ENCODE measurements around the gene TMPRSS3. TPM values are rescaled to one million over a fixed set of nuclear protein-coding genes. Genes with fewer than 3 reads are reported as not detected.

Gene TMPRSS3
- total and polyA plus RNA-seq, 9 of the 15 experiments (the other 6 are each of a cell fraction or from before 2014, with no cell fraction given) = 0.07 TPM; not detected in 8

DNA sequence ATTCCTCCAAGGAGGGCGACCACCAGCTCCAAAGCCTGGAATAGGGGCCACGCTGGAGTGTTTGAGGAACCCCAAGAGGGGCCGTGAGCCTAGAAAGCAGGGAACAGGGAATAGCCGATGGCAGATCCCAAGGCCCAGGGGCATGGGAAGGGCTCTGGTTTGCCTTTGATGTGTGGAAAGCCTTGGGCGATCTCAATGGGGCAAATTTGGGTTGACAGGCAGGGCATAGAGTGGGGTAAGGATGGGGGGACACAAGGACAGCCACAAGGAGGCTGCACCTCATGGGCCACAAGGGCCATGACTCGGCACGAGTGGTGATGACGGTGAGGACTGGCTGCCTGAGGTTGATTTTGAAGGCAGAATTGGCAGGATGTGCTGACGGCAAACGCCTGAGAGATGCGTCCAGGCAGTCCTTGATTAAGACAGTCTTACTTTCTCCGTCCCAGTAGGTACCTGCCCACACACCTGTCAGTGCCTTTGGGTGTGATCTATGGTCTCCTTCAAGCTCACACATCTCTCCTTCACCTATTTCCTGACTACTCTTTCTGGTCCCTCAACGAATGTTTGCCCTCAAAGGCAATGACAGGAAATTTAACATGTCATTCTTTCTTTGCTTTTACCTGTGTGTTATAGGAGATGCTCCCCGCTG lies 2.0 kb upstream of the TMPRSS3 start:
- peak in 1 of 4 experiments; percentile 37 for DNase-seq (ENCODE audit: extremely low read depth in 1 of 4, low spot score in 3 of 4)
- H3K4me1 ChIP-seq (replicated peaks in 1 of 2; ENCODE audit: control insufficient read depth in 2 of 2, insufficient read depth in 2 of 2, low read length in 2 of 2) = peaks cover 9 to 28% of the 10 kb centered on the region in 2 experiments; a peak in 4 of 5 replicates
- TF ChIP-seq, protein P1, sequence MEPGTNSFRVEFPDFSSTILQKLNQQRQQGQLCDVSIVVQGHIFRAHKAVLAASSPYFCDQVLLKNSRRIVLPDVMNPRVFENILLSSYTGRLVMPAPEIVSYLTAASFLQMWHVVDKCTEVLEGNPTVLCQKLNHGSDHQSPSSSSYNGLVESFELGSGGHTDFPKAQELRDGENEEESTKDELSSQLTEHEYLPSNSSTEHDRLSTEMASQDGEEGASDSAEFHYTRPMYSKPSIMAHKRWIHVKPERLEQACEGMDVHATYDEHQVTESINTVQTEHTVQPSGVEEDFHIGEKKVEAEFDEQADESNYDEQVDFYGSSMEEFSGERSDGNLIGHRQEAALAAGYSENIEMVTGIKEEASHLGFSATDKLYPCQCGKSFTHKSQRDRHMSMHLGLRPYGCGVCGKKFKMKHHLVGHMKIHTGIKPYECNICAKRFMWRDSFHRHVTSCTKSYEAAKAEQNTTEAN (CRISPR knock-in tag; IDR thresholded peaks at IDR 0.05) = no peak
- TF ChIP-seq FUS (optimal IDR thresholded peaks at IDR 0.05; ENCODE audit: low read depth, low read length) = no peak
- TF ChIP-seq RBM39 (optimal IDR thresholded peaks at IDR 0.05; ENCODE audit: low read depth, low read length) = no peak
- no peak for TF ChIP-seq BRF1 (IDR thresholded peaks at IDR 0.05; ENCODE audit: borderline replicate concordance, extremely low read depth, insufficient read length)
- TF ChIP-seq JUN (IDR thresholded peaks at IDR 0.05; ENCODE audit: borderline replicate concordance, low read depth, low read length) = no peak
- no peak for TF ChIP-seq JUN (CRISPR knock-in tag; IDR thresholded peaks at IDR 0.05; ENCODE audit: borderline replicate concordance)
- TF ChIP-seq TFE3 (CRISPR knock-in tag; IDR thresholded peaks at IDR 0.05) = no peak
- TF ChIP-seq, protein P2, sequence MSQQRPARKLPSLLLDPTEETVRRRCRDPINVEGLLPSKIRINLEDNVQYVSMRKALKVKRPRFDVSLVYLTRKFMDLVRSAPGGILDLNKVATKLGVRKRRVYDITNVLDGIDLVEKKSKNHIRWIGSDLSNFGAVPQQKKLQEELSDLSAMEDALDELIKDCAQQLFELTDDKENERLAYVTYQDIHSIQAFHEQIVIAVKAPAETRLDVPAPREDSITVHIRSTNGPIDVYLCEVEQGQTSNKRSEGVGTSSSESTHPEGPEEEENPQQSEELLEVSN (IDR thresholded peaks at IDR 0.05; ENCODE audit: borderline replicate concordance in 1 of 2, extremely low read depth in 1 of 2, insufficient read depth in 1 of 2, insufficient read length in 1 of 2, low read depth in 1 of 2, low read length in 1 of 2, poor library complexity in 1 of 2, severe bottlenecking in 1 of 2) = peak in 1 of 2 experiments; percentile 21
- no peak for TF ChIP-seq HES1 (IDR thresholded peaks at IDR 0.05; ENCODE audit: low read depth)
- TF ChIP-seq ZNF76 (CRISPR knock-in tag; IDR thresholded peaks at IDR 0.05; ENCODE audit: borderline replicate concordance) = no peak
- no peak for TF ChIP-seq ZNF830 (CRISPR knock-in tag; IDR thresholded peaks at IDR 0.05)
- TF ChIP-seq C11orf30 (IDR thresholded peaks at IDR 0.05; ENCODE audit: low read depth) = peak; percentile 64
- no peak for TF ChIP-seq ZC3H11A (IDR thresholded peaks at IDR 0.05; ENCODE audit: low read depth, low read length)

More for the DNA sequence above, 2.0 kb upstream of the TMPRSS3 start:
- no peaks in the 10 kb centered on the region for H3K27me3 ChIP-seq (ENCODE audit: control insufficient read depth in 2 of 2, insufficient read depth in 2 of 2, low read length in 2 of 2)
- H3K36me3 ChIP-seq (ENCODE audit: control insufficient read depth, insufficient read depth, low read length) = no peaks in the 10 kb centered on the region
- peak overlapping the region; percentile 60 for H2AFZ ChIP-seq (ENCODE audit: low read depth, low read length)
- POLR2A ChIA-PET = interaction anchor here (0.6 kb wide), 1 partner anchor 33 kb away, joined by 3 read pairs; no protein-coding TSS in a partner anchor
- no peaks in the 10 kb centered on the region for H3K9me3 ChIP-seq (replicated peaks; ENCODE audit: control insufficient read depth, insufficient read depth, low read depth, low read length)
- no peaks in the 10 kb centered on the region for H3K79me2 ChIP-seq (ENCODE audit: control insufficient read depth, insufficient read depth, low read length)
- 47% methylated on average over 14 of the region's 14 CpGs for WGBS (ENCODE audit: insufficient coverage, low coverage, missing lambda C conversion rate)
- CTCF ChIA-PET (ENCODE audit: low intra/inter-chr PET ratio) = no interaction called here
- ATAC-seq (peak; percentile 61), FAIRE-seq (peak; percentile 11)
- H4K20me1 ChIP-seq (replicated peaks; ENCODE audit: control insufficient read depth, insufficient read depth, low read length) = no peaks in the 10 kb centered on the region
- no TSS peak for BruUV-seq (replicated peaks)
- H3K4me3 ChIP-seq = no peak overlapping the region
- intact Hi-C loops (cut with micrococcal nuclease) (no loop called here), in situ Hi-C loops (cut with MboI) (no loop called here)
- no peak overlapping the region for H3K4me2 ChIP-seq (ENCODE audit: insufficient read depth, low read length)
- no peak overlapping the region for H3K9ac ChIP-seq (ENCODE audit: insufficient read depth in 1 of 2, low read depth in 2 of 2, low read length in 2 of 2)
- no peak overlapping the region for H3K27ac ChIP-seq (ENCODE audit: extremely low read depth, low read depth, low read length)
- no peaks in the 10 kb centered on the region for H3K9me1 ChIP-seq (ENCODE audit: control insufficient read depth, insufficient read depth, low read length)
